NT2/D1 (cell line): ENCODE results near the gene JPH4.

Experiments
- SUZ12 ChIP-seq: IDR thresholded peaks from 2 replicates; pipeline ENCODE4 v1.6.1; 2011; ENCODE audit not compliant: insufficient read length, insufficient read depth; ENCODE audit errors: extremely low read depth
- YY1 ChIP-seq: IDR thresholded peaks from 2 replicates; pipeline ENCODE4 v1.6.1; 2011; ENCODE audit not compliant: insufficient read length, insufficient read depth
- ZNF274 ChIP-seq: IDR thresholded peaks from 2 replicates; pipeline ENCODE4 v1.6.1; 2011; ENCODE audit warnings: mild to moderate bottlenecking, low read depth, low read length

DNA sequence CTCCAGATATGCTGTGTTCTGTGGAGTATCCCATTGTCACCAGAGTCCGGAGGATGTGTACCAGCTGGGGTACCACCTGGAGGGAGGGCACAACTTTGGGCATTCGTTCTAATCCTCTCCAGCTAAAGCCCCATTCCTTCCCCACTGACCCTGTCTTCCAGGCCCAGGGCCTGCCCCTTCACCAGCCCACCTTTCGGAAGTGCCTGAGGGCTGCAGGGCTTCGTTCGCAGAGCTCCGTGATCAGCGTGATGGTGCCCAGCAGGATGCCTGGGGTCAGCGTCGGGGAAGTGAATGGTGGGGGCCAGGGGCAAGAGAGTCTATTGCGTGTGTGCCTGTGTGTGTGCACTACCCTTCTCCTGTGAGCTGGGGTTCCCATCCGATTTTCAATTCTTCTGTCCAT lies 13.0 kb downstream of the JPH4 start:
- TF ChIP-seq YY1 (no peak), ZNF274 (no peak), SUZ12 (no peak)
